NCI-H2196 treated with DMSO at 0.1 percent for 48 hours (cell line): ENCODE measurements around the gene PDGFRA.
"Not testable (repeated sequence)": the region's sequence is repeated elsewhere in the genome, so short reads cannot be mapped to it uniquely, and the experiment has no call there.

Source experiments
- DNase-seq: peaks from one replicate; lab custom pipeline; 2025; ENCODE audit not compliant: unreplicated experiment; lab: John Stamatoyannopoulos, UW

The PDGFRA gene

DNA sequence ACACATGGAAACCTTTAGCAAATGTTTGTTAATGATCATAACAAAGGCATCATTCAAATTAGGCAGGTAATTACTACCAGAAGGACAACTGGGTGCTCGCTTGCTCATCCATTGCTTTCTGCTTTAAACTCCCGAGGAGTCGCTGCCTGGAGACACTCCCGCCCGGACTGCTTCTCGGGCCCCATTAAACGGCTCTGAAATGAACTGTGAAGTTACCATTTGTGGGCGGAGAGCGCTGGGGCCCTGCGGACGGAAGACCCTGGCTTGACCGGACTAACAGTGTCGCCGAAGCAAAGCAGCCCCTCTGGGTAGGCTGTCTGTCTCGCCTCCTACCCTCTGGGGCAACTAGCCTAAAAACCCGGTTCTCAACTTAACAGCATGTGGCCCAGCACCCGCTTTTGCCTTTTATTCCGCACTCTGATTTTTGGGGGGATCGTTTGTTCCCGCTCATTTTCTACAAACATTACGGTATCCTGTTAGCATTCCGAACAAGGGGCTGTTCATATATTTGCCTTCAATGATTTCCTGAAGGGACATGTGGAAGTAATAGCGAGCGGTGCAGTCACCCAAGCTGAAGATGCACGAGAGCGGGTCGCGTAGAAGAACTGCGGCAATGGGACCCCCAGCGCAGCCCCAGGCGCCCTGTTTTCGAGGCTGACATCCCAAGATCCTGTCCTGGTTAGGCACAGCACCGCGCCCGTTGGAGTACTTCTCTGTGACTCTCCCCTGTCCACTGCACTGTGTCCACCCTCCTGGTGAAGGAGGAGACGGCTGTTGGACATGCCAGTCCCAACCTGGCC lies 1.6 kb upstream of the PDGFRA start:
- DNase-seq: no peak

GRCh38 chr4:54228056-54228527 lies 1.0 kb upstream of the PDGFRA start:
- no peak for DNase-seq

DNA sequence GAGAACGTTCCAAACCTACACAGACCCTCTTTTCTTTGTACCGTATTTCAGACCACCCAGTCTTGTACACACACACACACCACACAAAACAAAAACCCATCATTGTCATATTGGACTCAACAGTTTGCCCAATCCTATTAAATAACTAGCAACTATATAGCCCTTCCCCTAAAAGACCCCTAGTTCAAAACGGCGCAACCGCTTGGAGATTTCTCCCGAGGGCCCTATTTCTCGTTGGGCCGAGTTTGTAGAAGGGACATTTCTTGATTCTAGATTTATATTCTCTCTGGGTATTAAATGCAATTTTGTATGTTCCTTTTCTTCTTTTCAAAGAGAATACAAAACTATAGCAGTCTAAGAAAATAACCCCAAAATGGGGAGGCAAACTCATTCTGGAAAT lies 547 bp upstream of the PDGFRA start:
- DNase-seq: no peak

DNA sequence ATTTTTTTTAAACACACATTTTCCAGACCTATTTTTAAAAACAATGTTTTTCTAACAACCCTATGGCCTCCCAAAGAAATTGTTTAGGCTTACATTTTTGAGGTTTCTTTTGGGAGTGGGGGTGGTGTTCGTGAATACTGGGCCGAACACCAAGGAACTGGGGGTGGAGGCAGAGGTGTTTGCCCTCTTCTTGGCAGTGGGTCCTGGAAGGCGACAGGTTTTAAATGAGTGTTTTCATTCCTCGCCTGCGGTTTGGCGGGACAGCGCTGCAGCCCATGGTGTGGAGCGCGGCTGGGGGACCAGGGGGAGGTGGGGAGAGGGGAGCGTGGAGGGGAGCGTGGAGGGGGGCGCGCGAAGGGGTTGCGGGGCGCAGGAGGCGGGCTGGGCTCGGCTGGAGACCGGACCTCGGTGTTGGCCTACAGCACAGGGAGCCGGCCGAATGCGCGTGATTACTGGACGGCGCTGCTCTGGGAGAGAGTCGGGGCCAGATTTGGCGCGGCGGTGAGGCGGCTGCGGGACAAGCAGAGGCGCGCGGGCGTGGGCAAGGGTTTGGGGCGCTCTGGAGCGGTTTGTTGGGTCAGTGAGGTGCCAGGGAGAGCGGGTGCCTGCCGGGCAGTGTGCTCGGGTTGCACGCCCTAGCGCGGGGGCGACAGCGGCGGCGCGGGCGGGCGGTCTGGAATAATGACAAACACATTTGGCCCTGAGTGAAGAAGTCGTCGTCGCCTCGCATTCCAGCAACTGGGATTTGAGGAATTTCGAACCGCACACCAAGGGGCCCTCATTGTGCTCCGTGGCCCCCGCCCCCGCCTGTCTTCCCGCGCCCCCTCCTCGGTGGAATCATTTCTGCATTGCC lies 764 bp downstream of the PDGFRA start:
- no peak for DNase-seq

DNA sequence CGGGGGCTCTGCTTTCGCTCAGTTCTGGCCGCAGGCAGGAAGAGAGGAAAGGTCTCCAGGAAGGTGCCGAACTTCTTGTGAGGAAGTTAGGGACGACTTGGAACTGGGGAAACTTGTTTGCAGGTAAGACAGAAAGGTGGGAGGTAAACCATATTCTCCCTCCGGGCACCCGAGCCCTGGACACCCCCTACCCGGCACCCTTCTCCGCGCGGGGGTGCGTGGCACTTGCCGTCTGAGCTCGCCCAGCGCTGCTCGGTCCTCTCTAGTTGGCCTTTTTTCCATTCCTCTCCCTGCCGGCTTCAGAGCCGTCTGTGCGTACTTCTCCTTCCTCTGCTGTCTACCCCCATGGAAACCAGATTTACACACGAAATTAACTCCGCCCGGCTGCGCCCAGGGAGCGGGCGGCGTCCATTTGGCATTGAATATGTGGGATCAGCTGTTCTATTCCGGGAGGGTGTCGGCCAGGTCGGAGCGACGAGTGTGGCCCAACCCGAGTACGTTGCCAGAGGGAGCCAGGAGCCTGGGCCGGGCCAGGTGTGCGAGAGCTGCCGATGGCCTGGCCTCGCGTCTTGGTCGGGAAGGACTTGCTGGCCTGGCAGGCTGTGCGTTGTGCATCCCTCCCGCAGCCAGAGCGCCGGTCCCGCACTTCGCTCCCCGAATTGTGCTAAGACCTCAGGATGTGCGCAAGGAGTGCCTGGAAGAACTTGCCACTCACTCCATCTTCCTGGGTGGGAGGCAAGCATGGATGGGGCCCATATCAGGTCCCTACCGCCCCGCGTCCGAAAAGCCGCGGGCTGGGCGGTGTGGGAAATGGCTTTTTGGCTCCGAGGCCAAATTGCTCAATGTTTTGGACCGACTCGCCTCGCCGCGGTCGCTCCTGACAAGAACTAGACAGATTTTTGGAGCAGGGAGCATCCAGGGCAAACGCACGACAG lies 1.7 kb downstream of the PDGFRA start:
- DNase-seq: no peak

GRCh38 chr4:54231419-54231767 lies 2.3 kb downstream of the PDGFRA start:
- no peak for DNase-seq

DNA sequence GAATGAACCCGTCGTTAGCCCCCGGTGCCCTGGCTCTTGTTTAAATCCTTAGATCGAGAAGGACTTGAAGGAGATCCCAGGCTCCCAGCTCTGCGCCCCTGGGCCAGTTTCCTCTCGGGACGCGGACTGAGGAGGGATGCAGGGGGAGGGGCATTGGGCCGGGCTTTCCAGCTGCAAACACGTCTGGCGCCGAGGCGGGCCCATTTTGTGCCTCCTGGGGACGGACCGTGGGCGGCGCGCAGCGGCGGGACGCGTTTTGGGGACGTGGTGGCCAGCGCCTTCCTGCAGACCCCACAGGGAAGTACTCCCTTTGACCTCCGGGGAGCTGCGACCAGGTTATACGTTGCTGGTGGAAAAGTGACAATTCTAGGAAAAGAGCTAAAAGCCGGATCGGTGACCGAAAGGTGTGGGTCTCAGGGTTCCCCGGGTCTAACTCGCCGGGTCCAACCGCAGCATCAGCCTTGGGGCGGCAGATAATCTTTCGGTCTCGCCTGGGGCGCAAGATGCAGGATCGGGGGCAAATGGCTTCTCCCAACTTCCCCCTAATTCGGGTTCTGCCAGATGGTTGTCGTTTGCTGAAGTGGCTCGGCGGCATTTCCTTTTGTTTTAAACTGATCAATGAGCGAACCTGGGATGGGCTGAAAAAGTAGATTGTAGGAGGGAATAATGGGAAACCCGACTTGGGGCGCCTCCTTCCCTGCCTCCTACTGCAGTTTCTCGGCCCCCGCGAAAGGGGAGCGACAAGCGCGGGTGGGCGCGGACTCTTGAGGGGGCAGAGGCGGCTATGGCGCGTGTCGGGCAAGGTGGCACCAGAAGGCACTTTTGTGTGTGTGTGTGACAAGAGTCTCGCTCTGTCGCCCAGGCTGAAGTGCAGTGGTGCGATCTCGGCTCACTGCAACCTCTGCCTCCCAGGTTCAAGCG lies 2.9 kb downstream of the PDGFRA start:
- DNase-seq: no peak

GRCh38 chr4:54233277-54233696 lies 4.2 kb downstream of the PDGFRA start:
- DNase-seq: peak; percentile 3

GRCh38 chr4:54233697-54234496 lies 4.8 kb downstream of the PDGFRA start:
- peak; percentile 4 for DNase-seq

- no peak for DNase-seq
Observed at GRCh38 chr4:54234497-54235205, 5.6 kb downstream of the PDGFRA start.

- DNase-seq: not testable (repeated sequence)
Observed at GRCh38 chr4:54236316-54236715, 7.2 kb downstream of the PDGFRA start.

DNA sequence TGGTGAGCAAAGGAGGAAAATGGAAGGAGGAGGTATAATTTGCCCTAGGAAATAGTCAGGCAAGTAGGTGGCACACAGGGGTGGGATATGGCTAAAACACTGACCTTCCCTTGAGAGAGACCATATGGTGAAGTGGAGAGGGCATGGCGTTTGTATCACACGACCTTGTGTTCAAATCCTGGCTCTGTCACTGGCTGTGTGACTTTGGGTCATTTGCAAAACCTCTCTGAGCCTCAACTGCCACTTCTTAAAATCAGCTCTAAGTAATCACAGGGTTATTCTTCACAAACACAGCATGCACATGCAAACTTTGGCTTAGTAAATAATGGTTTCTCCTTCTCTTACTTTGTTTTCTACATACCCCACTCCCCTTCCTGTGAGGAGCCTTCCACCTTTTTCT lies 8.7 kb downstream of the PDGFRA start:
- no peak for DNase-seq

DNA sequence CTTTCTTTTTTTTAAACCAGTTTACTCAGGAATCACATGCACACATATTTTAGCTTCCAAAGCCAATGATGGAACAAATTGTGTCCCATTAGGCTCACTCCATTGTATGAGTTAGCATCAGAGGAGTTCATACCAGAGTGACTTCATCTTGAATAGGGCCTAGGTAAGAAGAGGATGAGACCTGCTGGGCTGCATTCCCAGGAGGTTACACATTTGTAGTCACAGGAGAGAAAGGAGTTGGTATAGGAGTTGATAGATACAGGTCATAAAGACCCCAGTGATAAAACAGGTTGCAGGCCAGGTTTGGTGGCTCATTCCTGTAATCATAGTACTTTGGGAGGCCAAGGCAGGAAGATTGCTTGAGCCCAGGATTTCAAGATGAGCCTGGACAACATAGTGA lies 9.3 kb downstream of the PDGFRA start:
- DNase-seq: no peak

- not testable (repeated sequence) for DNase-seq
Observed at GRCh38 chr4:54241268-54241823, 12.3 kb downstream of the PDGFRA start.

- DNase-seq: not testable (repeated sequence)
Observed at GRCh38 chr4:54243541-54243940, 14.4 kb downstream of the PDGFRA start.

DNA sequence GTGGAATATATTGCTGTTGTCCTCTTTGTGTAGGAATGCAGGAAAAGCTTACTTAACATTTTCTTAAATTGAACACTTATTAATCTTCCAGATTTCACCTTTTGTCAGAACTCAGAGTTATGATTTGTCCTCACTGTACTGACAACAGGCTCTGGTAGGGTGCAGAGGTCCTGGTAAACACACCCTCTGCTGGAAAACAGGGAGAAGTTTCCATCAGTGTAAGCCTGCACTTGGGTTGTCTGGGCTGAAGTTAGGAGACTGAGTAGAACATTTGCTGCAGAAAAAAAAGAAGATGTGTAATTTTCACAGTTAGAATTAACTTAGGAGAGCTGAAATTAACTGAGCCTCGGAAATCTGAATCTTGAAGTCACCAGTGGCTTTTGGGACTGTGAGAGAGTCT lies 23.2 kb downstream of the PDGFRA start:
- not testable (repeated sequence) for DNase-seq

- no peak for DNase-seq
Observed at GRCh38 chr4:54254116-54254914, 25.2 kb downstream of the PDGFRA start.

DNA sequence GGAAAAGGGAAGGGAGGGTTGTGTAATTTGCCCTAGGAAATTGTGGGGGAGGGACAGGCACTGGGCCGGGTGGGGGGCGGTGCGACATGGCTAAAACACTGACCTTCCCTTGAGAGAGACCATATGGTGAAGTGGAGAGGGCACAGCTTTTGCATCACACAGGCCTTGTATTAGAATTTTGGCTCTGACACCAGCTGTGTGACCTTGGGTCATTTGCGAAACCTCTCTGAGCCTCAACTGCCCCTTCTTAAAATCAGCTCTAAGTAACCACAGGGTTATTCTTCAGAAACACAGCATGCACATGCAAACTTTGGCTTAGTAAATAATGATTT lies 25.8 kb downstream of the PDGFRA start:
- no peak for DNase-seq
